DND-41 (cell line): ENCODE results near the gene CHRDL1.

Source experiments
- CTCF ChIP-seq: IDR thresholded peaks from 2 replicates; pipeline ENCODE4 v1.5.1; 2012; ENCODE audit warnings: borderline replicate concordance, low read length, moderate library complexity, mild to moderate bottlenecking; ENCODE audit not compliant: poor library complexity, severe bottlenecking; ENCODE audit errors: extremely low read depth
- EZH2 ChIP-seq: IDR thresholded peaks from 3 replicates; pipeline ENCODE4 v1.6.1; 2012; ENCODE audit warnings: borderline replicate concordance, low read depth, mild to moderate bottlenecking, moderate library complexity, low read length, inconsistent platforms; ENCODE audit not compliant: severe bottlenecking

- no peak for TF ChIP-seq EZH2
- TF ChIP-seq CTCF = no peak
These were observed 124.4 kb downstream of the CHRDL1 start for GRCh38 chrX:110671068-110671803.
